WTC11 (cell line): ENCODE measurements around the gene FMOD. TPM values are rescaled to one million over a fixed set of nuclear protein-coding genes. Genes with fewer than 3 reads are reported as not detected.

ENCODE experiments used
- ATAC-seq: fragments of 200-7000 bp; cut with Tn5 transposase; 2 replicates; pipeline ENCODE4 v1.10.0; 2021; ENCODE audit warnings: mild to moderate bottlenecking, moderate library complexity
- CTCF ChIA-PET: fragments of 300-600 bp; sonication (Branson Sonifier 250); formaldehyde crosslinking; loops from one replicate; lab custom pipeline; 2021; ENCODE audit warnings: antibody characterized with exemption; lab: Charles Lee
- POLR2A ChIA-PET: fragments of 350-600 bp; sonication (Branson Sonifier 250); formaldehyde crosslinking; loops from one replicate; lab custom pipeline; 2021; ENCODE audit warnings: antibody characterized with exemption; lab: Charles Lee
- DNase-seq: peaks from one replicate; pipeline ENCODE4 v3.0.0; 2021; ENCODE audit warnings: low spot score
- H3K27ac Mint-ChIP-seq: 2 replicates; pipeline ENCODE4 v1.8.0; 2021; ENCODE audit warnings: mixed read lengths
- H3K27me3 Mint-ChIP-seq: 2 replicates; pipeline ENCODE4 v1.8.0; 2021; ENCODE audit warnings: low read depth, mild to moderate bottlenecking, moderate library complexity, mixed read lengths
- H3K36me3 Mint-ChIP-seq: 2 replicates; pipeline ENCODE4 v1.8.0; 2021; ENCODE audit warnings: mixed read lengths
- H3K4me1 Mint-ChIP-seq: 2 replicates; pipeline ENCODE4 v1.8.0; 2022; ENCODE audit warnings: mixed read lengths
- H3K4me3 Mint-ChIP-seq: 2 replicates; pipeline ENCODE4 v1.8.0; 2021; ENCODE audit warnings: mild to moderate bottlenecking, moderate library complexity, mixed read lengths
- H3K9me3 Mint-ChIP-seq: 2 replicates; pipeline ENCODE4 v1.8.0; 2021; ENCODE audit warnings: mixed read lengths
- CBFB ChIP-seq: sonication (generic); formaldehyde crosslinking; IDR thresholded peaks from 2 replicates; pipeline ENCODE4 v1.8.1; 2022; ENCODE audit warnings: mild to moderate bottlenecking, low read depth, missing genetic modification reagents
- CDX4 ChIP-seq: fragments of 250-450 bp; sonication (Bioruptor Pico); IDR thresholded peaks from 2 replicates; pipeline ENCODE4 v1.9.0; 2021; ENCODE audit warnings: moderate library complexity, mild to moderate bottlenecking, inconsistent platforms, borderline replicate concordance
- CREM ChIP-seq: sonication (generic); formaldehyde crosslinking; IDR thresholded peaks from 2 replicates; pipeline ENCODE4 v1.8.1; 2022; ENCODE audit warnings: mild to moderate bottlenecking, missing genetic modification reagents, moderate library complexity
- ELF4 ChIP-seq: sonication (generic); formaldehyde crosslinking; IDR thresholded peaks from 2 replicates; pipeline ENCODE4 v1.8.1; 2022; ENCODE audit warnings: low read depth, mild to moderate bottlenecking, moderate library complexity, missing genetic modification reagents
- FOXJ3 ChIP-seq: sonication (generic); formaldehyde crosslinking; IDR thresholded peaks from 2 replicates; pipeline ENCODE4 v1.9.0; 2021; ENCODE audit warnings: missing genetic modification reagents, mild to moderate bottlenecking, borderline replicate concordance
- HMGXB4 ChIP-seq: sonication (generic); formaldehyde crosslinking; IDR thresholded peaks from 2 replicates; pipeline ENCODE4 v1.8.1; 2023; ENCODE audit warnings: mild to moderate bottlenecking, moderate library complexity, missing genetic modification reagents
- JAZF1 ChIP-seq: fragments of 250-450 bp; sonication (Bioruptor Pico); IDR thresholded peaks from 2 replicates; pipeline ENCODE4 v1.9.0; 2021; ENCODE audit warnings: moderate library complexity, mild to moderate bottlenecking, inconsistent platforms
- MAX ChIP-seq: sonication (generic); formaldehyde crosslinking; IDR thresholded peaks from 2 replicates; pipeline ENCODE4 v1.8.0; 2022; ENCODE audit warnings: mild to moderate bottlenecking, missing genetic modification reagents
- OVOL2 ChIP-seq: fragments of 250-450 bp; sonication (Bioruptor Pico); IDR thresholded peaks from 2 replicates; pipeline ENCODE4 v1.9.0; 2021; ENCODE audit warnings: mild to moderate bottlenecking, borderline replicate concordance
- PREB ChIP-seq: sonication (generic); formaldehyde crosslinking; IDR thresholded peaks from 2 replicates; pipeline ENCODE4 v1.8.1; 2022; ENCODE audit warnings: mild to moderate bottlenecking, missing genetic modification reagents, moderate library complexity, borderline replicate concordance
- PRRX2 ChIP-seq: fragments of 250-450 bp; sonication (Bioruptor Pico); IDR thresholded peaks from 2 replicates; pipeline ENCODE4 v1.8.0; 2021; ENCODE audit warnings: mild to moderate bottlenecking
- SMAD3 ChIP-seq: sonication (generic); formaldehyde crosslinking; IDR thresholded peaks from 2 replicates; pipeline ENCODE4 v1.8.0; 2022; ENCODE audit warnings: missing genetic modification reagents, mild to moderate bottlenecking, borderline replicate concordance
- SP1 ChIP-seq: sonication (generic); formaldehyde crosslinking; conservative IDR thresholded peaks from 2 replicates; pipeline ENCODE4 v1.8.1; 2022; ENCODE audit warnings: missing genetic modification reagents
- TP53 ChIP-seq: sonication (generic); formaldehyde crosslinking; IDR thresholded peaks from 2 replicates; pipeline ENCODE4 v1.8.1; 2023; ENCODE audit warnings: mild to moderate bottlenecking, missing genetic modification reagents
- USF1 ChIP-seq: sonication (generic); formaldehyde crosslinking; IDR thresholded peaks from 2 replicates; pipeline ENCODE4 v1.8.0; 2022; ENCODE audit warnings: mild to moderate bottlenecking, missing genetic modification reagents
- ZBTB43 ChIP-seq: sonication (generic); formaldehyde crosslinking; IDR thresholded peaks from 2 replicates; pipeline ENCODE4 v1.8.1; 2023; ENCODE audit warnings: mild to moderate bottlenecking, missing genetic modification reagents
- ZNF121 ChIP-seq: sonication (generic); formaldehyde crosslinking; IDR thresholded peaks from 2 replicates; pipeline ENCODE4 v1.8.0; 2023; ENCODE audit warnings: missing genetic modification reagents
- ZNF396 ChIP-seq: fragments of 250-450 bp; sonication (Bioruptor Pico); IDR thresholded peaks from 2 replicates; pipeline ENCODE4 v1.8.0; 2021; ENCODE audit warnings: mild to moderate bottlenecking, moderate library complexity, borderline replicate concordance
- ZNF512 ChIP-seq: sonication (generic); formaldehyde crosslinking; IDR thresholded peaks from 2 replicates; pipeline ENCODE4 v1.8.1; 2022; ENCODE audit warnings: missing genetic modification reagents, borderline replicate concordance
- ZSCAN18 ChIP-seq: fragments of 250-450 bp; sonication (Bioruptor Pico); IDR thresholded peaks from 2 replicates; pipeline ENCODE4 v2.1.2; 2022; ENCODE audit warnings: mild to moderate bottlenecking, moderate library complexity
- total RNA-seq: library from RNA; stranded (reverse); gene quantifications from 3 replicates; pipeline ENCODE4 v1.2.3, GENCODE V29; 2021

FMOD gene
- total RNA-seq, 1 experiment from 2014 or later = 0.79 TPM

- H3K27ac Mint-ChIP-seq = no peak overlapping the region
- POLR2A ChIA-PET = no interaction called here
- H3K4me3 Mint-ChIP-seq = no peak overlapping the region
- peaks cover 85% of the 10 kb centered on the region for H3K27me3 Mint-ChIP-seq
- no peak for ATAC-seq
- no peak for DNase-seq
- no peak for TF ChIP-seq CREM (CRISPR knock-in tag)
- no peak for TF ChIP-seq TP53 (CRISPR knock-in tag)
- TF ChIP-seq ZNF512 (CRISPR knock-in tag) = no peak
- no peak for TF ChIP-seq SP1 (CRISPR knock-in tag)
- no peak for TF ChIP-seq SMAD3 (CRISPR knock-in tag)
- no peak for TF ChIP-seq ZNF396
- no peak for TF ChIP-seq MAX (CRISPR knock-in tag)
- TF ChIP-seq ZNF121 (CRISPR knock-in tag) = no peak
- TF ChIP-seq ZSCAN18 (CRISPR knock-in tag) = no peak
- TF ChIP-seq PREB (CRISPR knock-in tag) = no peak
- no peak for TF ChIP-seq HMGXB4 (CRISPR knock-in tag)
- TF ChIP-seq OVOL2 = no peak
- TF ChIP-seq CBFB (CRISPR knock-in tag) = no peak
- TF ChIP-seq CDX4 (CRISPR knock-in tag) = no peak
- TF ChIP-seq JAZF1 (CRISPR knock-in tag) = no peak
- TF ChIP-seq FOXJ3 = no peak
- TF ChIP-seq ZBTB43 = no peak
- TF ChIP-seq ELF4 (CRISPR knock-in tag) = no peak
- TF ChIP-seq USF1 (CRISPR knock-in tag) = no peak
- TF ChIP-seq PRRX2 (CRISPR knock-in tag) = no peak
- H3K4me1 Mint-ChIP-seq = peaks cover 9% of the 10 kb centered on the region
- H3K9me3 Mint-ChIP-seq = no peaks in the 10 kb centered on the region
- CTCF ChIA-PET = interaction anchor here (1.2 to 1.3 kb wide), 3 partner anchors 26 to 43 kb away, joined by 3 to 8 read pairs (median 4); no protein-coding TSS in a partner anchor
- H3K36me3 Mint-ChIP-seq = no peaks in the 10 kb centered on the region
Observed at GRCh38 chr1:203299169-203299568, 51.8 kb downstream of the FMOD start.
